ENCODE results near the gene AKAP6.
"Not testable (repeated sequence)": the region's sequence is repeated elsewhere in the genome, so short reads cannot be mapped to it uniquely, and the experiment has no call there.

Gene AKAP6

DNA sequence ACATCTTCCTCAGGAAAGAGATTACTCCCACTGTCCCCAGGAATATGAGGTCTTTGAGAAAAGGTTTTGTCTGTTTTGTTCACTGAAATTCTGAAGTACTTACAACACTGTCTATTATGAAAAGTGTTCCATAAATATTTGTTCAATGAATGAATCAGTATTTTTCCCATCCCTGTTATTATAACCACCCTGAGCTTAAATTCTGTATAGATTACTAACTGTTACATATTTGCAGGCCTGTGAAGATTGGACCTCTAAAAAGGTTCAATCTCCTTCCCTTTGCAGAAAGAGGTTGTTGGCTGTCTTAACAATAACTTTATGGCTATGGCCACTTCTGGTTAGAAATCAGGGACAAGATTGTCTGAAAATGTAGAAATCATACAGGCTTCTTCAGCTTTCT lies 435.0 kb downstream of the AKAP6 start:
- DNase-seq (ENCODE audit: insufficient read length): no peak
- no peak for FAIRE-seq
- no peak for TF ChIP-seq TAF1 (IDR thresholded peaks at IDR 0.05; ENCODE audit: borderline replicate concordance, low read depth, low read length)
- no peak for TF ChIP-seq POLR2A (IDR thresholded peaks at IDR 0.05; ENCODE audit: low read depth, low read length)
- no peak for TF ChIP-seq POLR2AphosphoS5 (IDR thresholded peaks at IDR 0.05; ENCODE audit: low read depth, low read length)

DNA sequence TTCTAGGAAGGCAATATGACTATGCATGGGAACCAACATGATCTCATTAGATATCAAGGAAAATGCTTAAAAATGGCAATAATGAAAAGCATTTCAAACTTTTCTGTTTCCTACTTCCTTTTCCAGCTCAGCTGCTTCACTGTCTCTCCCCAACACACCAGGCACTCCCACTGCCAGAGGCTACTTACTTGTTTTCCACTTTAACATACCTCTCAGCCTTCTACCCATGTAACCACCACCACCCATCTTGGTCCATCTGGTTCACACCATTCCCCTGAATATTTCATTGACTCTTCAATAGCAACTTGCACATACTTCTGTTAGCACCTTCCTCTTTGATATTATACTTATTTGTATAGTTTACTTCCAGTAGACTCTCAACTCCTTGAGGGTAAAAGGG lies 441.3 kb downstream of the AKAP6 start:
- TF ChIP-seq POLR2AphosphoS5 (IDR thresholded peaks at IDR 0.05; ENCODE audit: low read depth, low read length) (no peak), POLR2A (IDR thresholded peaks at IDR 0.05; ENCODE audit: low read depth, low read length) (no peak), TAF1 (IDR thresholded peaks at IDR 0.05; ENCODE audit: borderline replicate concordance, low read depth, low read length) (no peak)
- FAIRE-seq: no peak
- DNase-seq (ENCODE audit: insufficient read length): no peak

DNA sequence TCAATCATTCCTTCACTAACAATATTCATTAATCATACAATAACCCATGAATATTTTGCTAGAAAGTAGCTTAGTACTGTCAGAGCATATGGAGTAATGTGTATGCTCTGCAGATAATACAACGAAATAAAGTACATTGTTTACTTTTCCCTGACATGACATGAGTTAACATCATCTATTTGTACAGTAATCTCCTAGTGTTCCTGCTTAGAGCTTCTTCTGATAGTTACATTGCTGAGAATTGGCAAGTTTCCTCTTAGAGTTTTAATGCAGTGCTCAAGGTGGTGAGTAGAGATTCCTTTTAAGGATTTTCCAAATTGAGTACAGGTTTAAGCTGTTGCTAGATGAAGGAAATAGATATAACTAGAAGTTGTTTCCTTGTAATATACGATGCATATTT lies 445.1 kb downstream of the AKAP6 start:
- FAIRE-seq (no peak), DNase-seq (ENCODE audit: insufficient read length) (no peak)

DNA sequence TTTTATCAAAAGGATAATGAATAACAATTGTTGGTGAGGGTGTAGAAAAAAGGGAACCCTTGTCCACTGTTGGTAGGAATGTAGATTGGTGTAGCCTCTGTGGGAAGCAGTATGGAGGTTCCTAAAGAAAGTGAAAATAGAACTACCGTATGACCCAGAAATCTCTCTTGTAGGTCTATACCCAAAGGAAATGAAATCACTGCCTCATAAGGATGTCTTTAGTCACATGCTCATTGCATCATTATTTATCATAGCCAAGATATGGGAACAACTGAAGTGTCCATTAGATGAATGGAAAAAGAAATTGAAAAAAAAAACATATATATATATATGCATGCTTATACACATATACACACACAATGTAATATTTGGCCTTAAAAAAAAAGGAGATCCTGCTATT lies 450.7 kb downstream of the AKAP6 start:
- no peak for DNase-seq (ENCODE audit: insufficient read length)
- TF ChIP-seq POLR2AphosphoS5 (IDR thresholded peaks at IDR 0.05; ENCODE audit: low read depth, low read length): no peak
- TF ChIP-seq TAF1 (IDR thresholded peaks at IDR 0.05; ENCODE audit: borderline replicate concordance, low read depth, low read length): no peak
- no peak for TF ChIP-seq POLR2A (IDR thresholded peaks at IDR 0.05; ENCODE audit: low read depth, low read length)
- FAIRE-seq: no peak

More for the DNA sequence above, 445.1 kb downstream of the AKAP6 start:
- TF ChIP-seq POLR2A (IDR thresholded peaks at IDR 0.05; ENCODE audit: low read depth, low read length): no peak
- TF ChIP-seq TAF1 (IDR thresholded peaks at IDR 0.05; ENCODE audit: borderline replicate concordance, low read depth, low read length): no peak
- no peak for TF ChIP-seq POLR2AphosphoS5 (IDR thresholded peaks at IDR 0.05; ENCODE audit: low read depth, low read length)

DNA sequence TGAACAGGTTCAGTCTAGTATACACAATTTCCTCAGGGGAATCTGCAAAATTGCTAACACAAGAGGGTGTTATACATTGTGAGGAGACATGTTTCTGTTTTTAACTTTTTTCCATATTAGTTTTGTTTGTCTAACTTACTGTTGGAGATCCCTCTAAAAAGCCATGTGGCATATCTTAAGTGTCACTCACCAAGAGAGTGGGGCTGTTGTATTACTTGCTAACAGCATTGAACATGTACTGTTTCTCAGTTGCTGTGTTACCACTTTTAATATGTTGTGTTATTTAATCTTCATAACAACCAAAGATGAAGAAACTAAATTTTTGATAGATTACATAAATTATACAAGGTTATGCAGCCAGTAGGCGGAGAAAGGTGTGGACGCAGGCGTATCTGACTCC lies 455.3 kb downstream of the AKAP6 start:
- no peak for TF ChIP-seq POLR2AphosphoS5 (IDR thresholded peaks at IDR 0.05; ENCODE audit: low read depth, low read length)
- no peak for TF ChIP-seq TAF1 (IDR thresholded peaks at IDR 0.05; ENCODE audit: borderline replicate concordance, low read depth, low read length)
- TF ChIP-seq POLR2A (IDR thresholded peaks at IDR 0.05; ENCODE audit: low read depth, low read length): no peak
- no peak for FAIRE-seq
- DNase-seq (ENCODE audit: insufficient read length): no peak

DNA sequence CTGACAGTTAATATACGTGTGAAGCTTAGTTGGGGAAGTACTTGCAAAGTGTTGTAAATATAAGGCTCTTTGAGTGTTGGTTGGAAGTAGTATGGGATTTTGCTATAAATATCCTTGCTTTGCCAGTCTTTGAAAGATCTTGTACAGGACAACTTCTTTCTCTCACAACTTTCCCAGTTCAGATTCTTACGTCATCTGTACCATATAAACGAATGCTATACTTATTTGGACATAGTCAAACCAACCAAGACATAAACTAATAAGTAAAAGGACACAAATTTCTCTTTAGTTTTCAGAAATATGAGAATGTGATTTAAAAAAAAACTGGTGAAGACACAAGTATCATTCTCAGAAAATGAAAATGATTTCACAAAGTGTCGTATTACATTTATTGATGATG lies 456.5 kb downstream of the AKAP6 start:
- TF ChIP-seq POLR2AphosphoS5 (IDR thresholded peaks at IDR 0.05; ENCODE audit: low read depth, low read length) (no peak), TAF1 (IDR thresholded peaks at IDR 0.05; ENCODE audit: borderline replicate concordance, low read depth, low read length) (no peak), POLR2A (IDR thresholded peaks at IDR 0.05; ENCODE audit: low read depth, low read length) (no peak)
- FAIRE-seq: no peak
- DNase-seq (ENCODE audit: insufficient read length): no peak

DNA sequence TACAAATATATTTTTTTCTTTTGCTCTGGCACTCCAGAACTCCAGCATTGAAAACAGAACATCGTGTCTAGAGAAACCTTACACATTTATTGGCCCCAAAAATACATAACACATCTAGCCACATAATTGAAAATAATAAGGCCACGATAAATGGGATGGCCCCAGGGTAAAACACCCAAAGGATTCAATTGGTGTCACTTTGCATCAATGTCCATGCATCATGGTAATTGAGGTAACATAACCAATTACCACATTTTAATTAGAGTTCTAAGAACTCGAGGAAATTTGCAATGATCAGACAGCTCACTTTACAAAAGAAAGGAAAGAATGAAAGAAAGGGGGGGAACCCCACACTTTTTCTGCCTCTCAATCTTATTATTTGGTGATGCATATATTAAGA lies 457.8 kb downstream of the AKAP6 start:
- DNase-seq (ENCODE audit: insufficient read length): no peak
- no peak for FAIRE-seq
- TF ChIP-seq POLR2A (IDR thresholded peaks at IDR 0.05; ENCODE audit: low read depth, low read length) (no peak), TAF1 (IDR thresholded peaks at IDR 0.05; ENCODE audit: borderline replicate concordance, low read depth, low read length) (no peak), POLR2AphosphoS5 (IDR thresholded peaks at IDR 0.05; ENCODE audit: low read depth, low read length) (no peak)

DNA sequence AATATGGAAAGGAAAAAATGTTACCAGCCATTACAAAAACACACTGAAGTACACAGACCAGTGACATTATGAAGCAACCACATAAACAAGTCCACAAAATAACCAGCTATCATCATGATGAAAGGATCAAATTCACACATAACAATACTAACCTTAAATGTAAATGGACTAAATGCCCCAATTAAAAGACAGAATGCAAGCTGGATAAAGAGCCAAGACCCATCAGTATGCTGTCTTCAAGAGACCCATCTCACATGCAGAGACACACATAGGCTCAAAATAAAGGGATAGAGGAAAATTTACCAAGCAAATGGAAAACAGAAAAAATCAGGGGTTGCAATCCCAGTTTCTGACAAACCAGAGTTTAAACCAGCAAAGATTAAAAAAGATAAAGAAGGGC lies 463.9 kb downstream of the AKAP6 start:
- not testable (repeated sequence) for DNase-seq (ENCODE audit: insufficient read length); FAIRE-seq

DNA sequence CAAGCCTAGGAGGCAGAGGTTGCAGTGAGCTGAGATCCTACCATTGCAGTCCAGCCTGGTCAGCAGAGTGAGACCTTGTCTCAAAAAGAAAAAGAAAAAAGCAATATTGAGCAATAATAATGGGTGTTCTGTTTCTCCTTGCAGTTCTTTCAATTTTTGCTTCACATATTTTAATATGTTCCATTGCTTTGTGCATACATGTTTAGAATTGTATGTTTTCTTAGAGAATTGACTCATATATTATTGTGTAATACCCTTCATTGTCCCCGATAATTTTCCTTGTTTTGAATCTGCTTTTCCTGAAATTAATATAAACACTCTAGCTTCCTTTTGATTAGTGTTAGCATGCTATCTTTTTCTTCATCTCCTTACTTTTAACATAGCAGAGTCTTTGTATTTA lies 471.2 kb downstream of the AKAP6 start:
- DNase-seq (ENCODE audit: insufficient read length) (no peak), FAIRE-seq (no peak)
- no peak for TF ChIP-seq POLR2A (IDR thresholded peaks at IDR 0.05; ENCODE audit: low read depth, low read length)
- no peak for TF ChIP-seq POLR2AphosphoS5 (IDR thresholded peaks at IDR 0.05; ENCODE audit: low read depth, low read length)
- TF ChIP-seq TAF1 (IDR thresholded peaks at IDR 0.05; ENCODE audit: borderline replicate concordance, low read depth, low read length): no peak

DNA sequence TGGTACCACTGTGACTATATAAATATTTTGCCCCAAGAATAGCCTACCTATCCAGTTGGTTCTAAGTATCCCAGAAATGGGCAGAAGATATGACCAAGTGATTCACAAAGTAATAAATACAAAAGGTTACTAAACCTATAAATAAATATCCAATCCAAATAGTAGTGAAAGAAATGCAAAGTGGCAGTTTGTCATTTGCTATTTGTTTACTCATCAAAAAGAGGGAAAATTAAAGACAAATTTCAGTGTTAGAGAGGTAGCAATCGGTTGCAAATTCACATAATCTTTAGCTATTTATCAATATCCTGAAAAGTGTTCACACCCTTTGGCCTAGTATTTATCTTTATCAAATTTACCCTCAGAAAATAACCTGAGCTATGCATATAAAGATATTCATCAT lies 473.2 kb downstream of the AKAP6 start:
- TF ChIP-seq POLR2AphosphoS5 (IDR thresholded peaks at IDR 0.05; ENCODE audit: low read depth, low read length) (no peak), POLR2A (IDR thresholded peaks at IDR 0.05; ENCODE audit: low read depth, low read length) (no peak), TAF1 (IDR thresholded peaks at IDR 0.05; ENCODE audit: borderline replicate concordance, low read depth, low read length) (no peak)
- FAIRE-seq (no peak), DNase-seq (ENCODE audit: insufficient read length) (no peak)

DNA sequence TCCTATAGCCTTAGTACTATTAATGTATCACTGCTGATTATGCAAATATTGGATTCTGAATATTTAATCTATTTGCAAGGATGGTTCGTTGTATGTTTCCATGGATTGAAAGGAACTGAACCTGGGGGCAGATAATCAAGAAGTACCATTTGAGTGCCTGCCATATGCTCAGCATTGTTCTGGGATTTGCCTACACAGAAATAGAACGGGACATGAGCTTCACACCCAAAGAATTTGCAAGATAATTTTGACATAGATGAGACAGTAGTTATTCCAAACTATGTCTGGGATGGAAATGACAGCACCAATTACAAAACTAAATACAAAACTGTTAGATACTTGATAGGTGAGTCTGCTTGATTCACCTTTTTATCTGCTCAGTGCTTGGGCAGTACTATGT lies 476.9 kb downstream of the AKAP6 start:
- FAIRE-seq: no peak
- TF ChIP-seq TAF1 (IDR thresholded peaks at IDR 0.05; ENCODE audit: borderline replicate concordance, low read depth, low read length) (no peak), POLR2AphosphoS5 (IDR thresholded peaks at IDR 0.05; ENCODE audit: low read depth, low read length) (no peak), POLR2A (IDR thresholded peaks at IDR 0.05; ENCODE audit: low read depth, low read length) (no peak)
- DNase-seq (ENCODE audit: insufficient read length): no peak

DNA sequence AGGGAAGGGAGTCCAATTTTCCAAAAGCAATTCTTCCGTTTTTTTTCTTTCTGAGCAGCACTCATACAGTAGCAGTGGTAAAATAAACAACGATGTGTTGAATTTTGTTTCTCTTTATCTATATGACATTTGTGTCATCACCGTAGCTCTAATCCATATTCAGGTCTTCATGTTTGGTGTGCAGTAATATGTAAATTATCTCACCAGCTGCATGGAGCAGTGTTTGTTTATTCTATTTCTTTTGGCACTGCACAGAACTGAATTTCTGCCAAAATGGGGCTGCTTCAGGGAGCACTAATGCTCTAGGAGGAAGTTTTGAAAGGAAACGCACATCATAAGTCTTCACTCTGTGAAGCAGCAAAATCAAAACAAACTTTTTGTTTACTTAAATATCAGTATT lies 479.5 kb downstream of the AKAP6 start:
- TF ChIP-seq POLR2A (IDR thresholded peaks at IDR 0.05; ENCODE audit: low read depth, low read length): no peak
- no peak for TF ChIP-seq POLR2AphosphoS5 (IDR thresholded peaks at IDR 0.05; ENCODE audit: low read depth, low read length)
- TF ChIP-seq TAF1 (IDR thresholded peaks at IDR 0.05; ENCODE audit: borderline replicate concordance, low read depth, low read length): no peak
- DNase-seq (ENCODE audit: insufficient read length): no peak
- no peak for FAIRE-seq

DNA sequence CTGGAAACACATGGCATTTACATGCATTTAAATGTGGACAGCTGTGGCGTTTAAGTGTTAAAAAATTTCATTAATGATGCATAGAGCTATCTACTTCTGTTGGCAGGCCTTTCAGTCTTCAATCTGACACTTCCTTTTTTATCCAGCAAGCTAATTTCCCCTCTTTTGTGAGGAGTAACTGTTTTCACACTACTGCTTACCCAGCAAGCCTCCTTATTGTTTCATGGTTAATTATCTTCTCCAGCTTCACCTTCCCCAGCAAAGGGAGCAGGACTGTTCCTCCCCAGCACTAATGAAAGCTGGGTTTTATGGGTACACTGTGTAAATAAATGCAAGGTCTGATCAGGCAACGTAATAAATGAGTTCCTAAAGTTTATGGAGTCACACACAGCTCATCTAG lies 480.2 kb downstream of the AKAP6 start:
- no peak for TF ChIP-seq POLR2AphosphoS5 (IDR thresholded peaks at IDR 0.05; ENCODE audit: low read depth, low read length)
- TF ChIP-seq TAF1 (IDR thresholded peaks at IDR 0.05; ENCODE audit: borderline replicate concordance, low read depth, low read length): no peak
- TF ChIP-seq POLR2A (IDR thresholded peaks at IDR 0.05; ENCODE audit: low read depth, low read length): no peak
- FAIRE-seq (no peak), DNase-seq (ENCODE audit: insufficient read length) (no peak)
